Myocyte (in vitro differentiated cells): ENCODE results near the gene FGF21. TPM values are rescaled to one million over a fixed set of nuclear protein-coding genes. Genes with fewer than 3 reads are reported as not detected.
A peak's percentile ranks its signal among the peaks of the same experiment; 100 is the strongest.
"Not testable (repeated sequence)": the region's sequence is repeated elsewhere in the genome, so short reads cannot be mapped to it uniquely, and the experiment has no call there.

Experiments
- DNase-seq: peaks from one replicate; pipeline ENCODE4 v3.0.0-alpha.2; 2012; ENCODE audit warnings: low read depth
- total RNA-seq: library from RNA; depleted of rRNA; stranded (reverse); fragments of >200 nt; gene quantifications from 2 replicates; pipeline ENCODE4 v1.2.3, GENCODE V29; 2014

FGF21 gene
- total RNA-seq, 1 donor from 2014 or later, result not detected

DNA sequence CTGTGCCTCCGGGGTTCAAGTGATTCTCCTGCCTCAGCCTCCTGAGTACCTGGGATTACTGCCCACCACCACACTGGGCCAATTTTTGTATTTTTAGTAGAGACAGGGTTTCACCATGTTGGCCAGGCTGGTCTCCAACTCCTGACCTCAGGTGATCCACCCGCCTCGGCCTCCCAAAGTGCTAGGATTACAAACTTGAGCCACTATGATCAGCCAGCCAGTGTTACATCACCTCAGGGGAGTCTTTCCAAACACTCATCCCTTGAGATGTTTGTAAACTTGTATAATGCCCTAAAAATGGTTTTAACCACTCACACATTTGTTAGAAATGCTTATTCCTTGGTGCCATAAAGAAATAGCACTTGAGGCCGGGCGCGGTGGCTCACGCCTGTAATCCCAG is 31.1 kb downstream of the FGF21 start:
- not testable (repeated sequence) for DNase-seq

- DNase-seq, result not testable (repeated sequence)
These were observed 32.0 kb downstream of the FGF21 start for GRCh38 chr19:48787331-48787730.

GRCh38 chr19:48793271-48793670 is 37.9 kb downstream of the FGF21 start:
- no peak for DNase-seq

GRCh38 chr19:48794291-48794690 is 39.0 kb downstream of the FGF21 start:
- DNase-seq, result no peak

- peak; percentile 95 for DNase-seq
These were observed 39.8 kb downstream of the FGF21 start for GRCh38 chr19:48795055-48795684.

DNA sequence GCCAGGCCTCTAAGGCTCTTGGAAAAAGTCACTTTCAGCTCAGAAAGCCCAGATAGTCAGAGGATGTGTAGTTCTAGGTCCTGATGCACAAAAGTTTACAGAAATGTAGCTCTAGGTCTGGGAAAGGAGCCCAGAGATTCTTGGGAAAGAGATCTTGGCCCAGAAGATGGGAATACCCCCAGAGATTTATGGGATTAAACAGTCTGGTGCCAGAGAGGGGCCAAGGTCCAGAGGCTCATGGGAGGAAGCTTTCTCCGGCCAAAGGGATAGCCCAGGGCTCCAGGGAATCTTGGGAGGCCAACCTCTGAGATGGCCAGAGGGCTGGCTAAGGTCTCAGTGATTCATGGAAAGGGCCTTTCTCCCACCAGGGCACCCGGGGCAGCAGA is 40.4 kb downstream of the FGF21 start:
- DNase-seq, result no peak

DNA sequence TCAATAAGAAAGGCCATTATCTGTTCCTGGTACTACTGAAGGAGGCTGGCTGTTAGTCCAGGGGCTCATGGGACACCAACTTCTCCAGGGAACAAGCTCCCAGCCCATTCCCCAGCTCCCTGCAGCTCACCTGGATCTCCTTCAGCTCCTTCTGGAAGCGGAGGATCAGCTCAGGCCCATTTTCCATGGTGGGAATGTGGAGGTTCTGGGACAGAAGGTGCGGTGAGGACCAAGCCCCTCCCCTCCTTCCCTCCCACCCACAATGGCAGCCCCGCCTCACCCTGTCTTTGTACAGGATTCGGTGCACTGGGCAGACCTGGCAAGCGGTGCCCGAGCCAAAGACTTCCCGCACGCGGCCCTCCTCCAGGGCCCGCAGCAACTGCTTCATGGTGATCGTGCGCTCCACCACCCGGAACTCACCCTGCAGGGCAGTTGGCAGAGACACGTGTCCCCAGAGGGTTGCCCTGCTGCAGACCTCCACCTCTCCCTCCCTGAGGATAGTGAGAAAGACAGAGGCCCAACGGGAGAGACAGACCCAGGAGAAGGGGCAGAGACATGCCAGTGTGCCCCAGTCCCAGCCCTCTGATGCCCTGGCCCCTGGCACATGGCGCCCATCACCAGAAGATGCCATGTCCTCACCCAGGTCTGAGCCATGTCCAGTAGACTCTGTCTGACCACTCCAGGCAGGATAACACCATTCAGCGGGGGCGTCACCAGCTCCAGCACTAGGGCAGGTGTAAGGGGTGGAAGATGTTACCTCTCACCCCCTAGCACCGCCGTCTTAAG is 41.2 kb downstream of the FGF21 start:
- no peak for DNase-seq

GRCh38 chr19:48797103-48797502 is 41.8 kb downstream of the FGF21 start:
- DNase-seq, result no peak

DNA sequence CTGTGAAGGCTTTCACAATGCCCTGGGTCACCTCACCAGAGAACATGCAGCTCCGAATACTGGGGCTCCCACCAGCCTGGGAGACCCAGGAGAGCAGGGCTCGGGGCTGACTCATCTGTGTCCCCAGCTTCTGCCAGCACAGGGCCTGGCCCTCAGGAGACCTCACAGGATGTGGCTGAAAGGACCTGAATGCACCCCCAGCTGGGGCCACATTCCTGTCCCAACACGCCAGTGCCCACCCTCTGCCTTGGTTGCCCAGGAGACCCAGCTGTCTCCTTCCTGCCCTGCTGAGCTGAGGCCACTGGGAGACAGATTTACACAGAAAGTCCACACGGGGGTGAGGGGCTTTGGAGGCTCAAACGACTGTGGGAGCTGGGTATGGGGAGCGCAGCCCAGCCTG is 43.6 kb downstream of the FGF21 start:
- peak; percentile 37 for DNase-seq

DNA sequence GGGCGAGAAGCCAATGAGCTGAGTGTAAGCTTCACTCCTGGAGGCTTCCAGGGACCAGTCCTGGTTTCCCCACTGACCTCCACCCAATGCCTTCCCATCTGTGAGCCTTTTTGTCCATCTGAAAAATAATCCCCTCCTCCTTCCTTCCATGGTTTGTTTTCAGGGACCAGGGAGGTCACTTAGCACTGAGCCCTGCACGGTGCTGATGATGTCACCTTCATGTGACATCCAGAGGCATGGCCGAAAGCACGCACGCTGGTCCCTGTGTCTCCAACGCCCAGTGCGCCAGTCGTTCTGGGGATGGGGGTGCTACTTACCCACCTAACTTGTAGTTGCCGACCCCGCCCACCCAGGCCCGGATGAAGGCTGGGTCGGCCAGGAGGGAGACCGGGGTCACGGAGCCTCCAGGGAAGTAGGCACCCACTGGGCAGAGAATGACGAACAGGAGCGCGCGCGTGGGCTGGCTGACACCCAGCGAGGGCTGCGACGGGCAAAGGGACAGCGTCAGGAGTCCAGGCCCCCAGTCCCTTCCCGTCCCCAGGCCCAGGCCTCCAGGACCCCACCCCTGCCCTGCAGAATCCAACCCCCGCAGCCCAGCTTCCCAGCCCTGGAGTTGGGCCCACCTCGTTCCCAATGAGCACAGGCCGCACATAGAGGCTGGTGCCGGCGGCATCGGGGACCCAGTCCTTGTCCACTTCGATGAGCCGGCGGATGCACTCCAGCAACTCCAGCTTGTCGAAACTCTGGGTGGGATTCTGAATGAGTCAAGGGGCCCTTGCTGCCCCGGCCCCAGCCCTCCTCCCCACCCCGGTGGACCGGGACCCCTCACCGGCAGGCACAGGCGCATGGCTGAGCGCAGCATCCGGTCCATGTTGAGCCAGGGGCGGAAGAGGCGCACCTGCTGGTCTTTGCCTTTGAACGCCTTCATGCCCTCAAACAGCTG is 44.3 kb downstream of the FGF21 start:
- DNase-seq, result no peak

DNA sequence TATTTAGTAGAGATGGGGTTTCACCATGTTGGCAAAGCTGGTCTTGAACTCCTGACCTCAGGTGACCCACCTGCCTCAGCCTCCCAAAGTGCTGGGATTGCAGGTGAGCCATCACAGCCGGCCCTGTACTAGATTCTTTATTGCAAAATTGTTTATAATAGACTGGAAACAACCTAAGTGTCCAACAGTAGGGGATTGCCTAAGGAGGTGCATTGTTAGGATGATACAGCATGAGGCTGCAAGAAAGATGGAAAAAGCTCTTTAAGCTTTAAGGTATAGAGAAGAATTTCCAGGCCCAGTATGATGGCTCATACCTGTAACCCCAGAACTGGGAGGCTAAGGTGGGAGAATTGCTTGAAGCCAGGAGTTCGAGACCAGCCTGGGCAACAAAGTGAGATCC is 47.3 kb downstream of the FGF21 start:
- DNase-seq, result no peak

GRCh38 chr19:48804496-48804895 is 49.2 kb downstream of the FGF21 start:
- no peak for DNase-seq

DNA sequence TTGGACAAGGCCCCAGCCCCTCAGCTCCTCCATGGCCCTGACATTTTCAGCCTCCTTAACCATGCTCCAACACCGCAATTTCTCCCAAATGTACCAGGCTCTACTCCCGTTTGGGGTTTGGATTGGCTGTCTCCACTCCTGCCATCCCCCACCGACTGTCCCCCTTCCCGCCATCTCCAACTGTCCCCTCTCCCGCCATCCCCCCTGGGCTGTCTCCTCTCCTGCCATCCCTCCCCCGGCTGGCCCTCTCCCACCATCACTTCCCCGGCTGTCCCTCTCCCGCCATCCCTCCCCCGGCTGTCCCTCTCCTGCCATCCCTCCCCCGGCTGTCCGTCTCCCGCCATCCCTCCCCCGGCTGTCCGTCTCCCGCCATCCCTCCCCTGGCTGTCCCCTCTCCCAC is 50.1 kb downstream of the FGF21 start:
- DNase-seq, result no peak

- DNase-seq, result peak; percentile 34
These were observed 51.1 kb downstream of the FGF21 start for GRCh38 chr19:48806518-48806817.

GRCh38 chr19:48806818-48807589 is 51.7 kb downstream of the FGF21 start:
- DNase-seq, result no peak

DNA sequence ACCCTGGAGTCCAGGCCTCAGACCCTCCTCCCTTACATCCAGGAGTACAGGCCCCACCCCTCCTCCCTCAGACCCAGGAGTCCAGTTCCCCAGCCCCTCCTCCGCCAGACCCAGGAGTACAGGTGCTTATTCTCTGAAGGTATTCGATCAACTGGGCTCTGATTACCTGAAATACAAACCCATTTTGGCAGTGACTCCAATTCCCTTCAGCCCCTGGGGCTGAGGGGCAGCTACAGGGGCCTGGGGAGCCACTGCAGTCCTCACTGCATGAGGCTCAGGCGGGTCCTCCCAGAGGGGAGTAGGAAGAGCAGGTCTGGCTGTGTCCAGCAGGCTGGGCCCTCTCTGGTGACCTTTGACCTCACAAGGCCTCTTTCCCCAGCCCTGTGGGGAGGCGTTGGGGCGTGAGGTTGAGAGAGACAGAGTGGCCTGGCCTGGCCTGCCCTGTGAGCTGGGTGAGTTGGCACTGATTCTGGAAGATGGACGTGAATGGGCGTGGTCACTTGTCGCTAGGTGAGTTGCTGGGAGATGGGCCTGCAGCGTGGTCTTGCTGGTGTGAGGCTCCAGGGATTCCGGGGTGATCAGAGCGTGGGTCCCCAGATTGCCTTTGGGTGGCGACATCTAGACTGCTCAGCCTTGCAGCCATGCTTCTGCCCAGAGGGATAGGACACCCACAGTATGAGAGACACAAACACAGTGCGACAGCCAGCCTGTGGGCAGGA is 52.4 kb downstream of the FGF21 start:
- DNase-seq, result no peak
